K562 (cell line): Measurements from ENCODE around the gene DHRS11. TPM values are rescaled to one million over a fixed set of nuclear protein-coding genes. Genes with fewer than 3 reads are reported as not detected.

Experiments
- ARID2 ChIP-seq: fragments of 450-650 bp; IDR thresholded peaks from 2 replicates; pipeline ENCODE4 v1.6.1; 2017; ENCODE audit warnings: antibody characterized with exemption, mild to moderate bottlenecking
- BHLHE40 ChIP-seq: IDR thresholded peaks from 2 replicates; pipeline ENCODE4 v1.6.1; 2011; ENCODE audit warnings: low read length, improper control_type of control experiment
- CC2D1A ChIP-seq: fragments of 450-650 bp; IDR thresholded peaks from 2 replicates; pipeline ENCODE4 v1.6.1; 2017; ENCODE audit warnings: mild to moderate bottlenecking
- CTBP1 ChIP-seq: fragments of 450-650 bp; IDR thresholded peaks from 2 replicates; pipeline ENCODE4 v1.6.1; 2016; ENCODE audit warnings: borderline replicate concordance
- CTCF ChIP-seq, 3 experiments: IDR thresholded peaks in 2 of 3; conservative IDR thresholded peaks in 1 of 3; 2 replicates each; pipeline ENCODE4 v1.5.1; 2011 to 2012; ENCODE audit warnings: low read length in 3 of 3, mild to moderate bottlenecking in 3 of 3, control low read depth in 2 of 3, improper control_type of control experiment in 1 of 3, inconsistent platforms in 1 of 3, low read depth in 1 of 3, mixed read lengths in 1 of 3, moderate library complexity in 1 of 3; ENCODE audit not compliant: insufficient read depth in 2 of 3
- E2F6 ChIP-seq, 2 experiments: IDR thresholded peaks; 2 replicates each; pipeline ENCODE4 v1.6.1; 2011; ENCODE audit warnings: borderline replicate concordance in 1 of 2, control low read depth in 1 of 2, low read depth in 1 of 2, low read length in 1 of 2, mild to moderate bottlenecking in 1 of 2, mixed read lengths in 1 of 2, moderate library complexity in 1 of 2; ENCODE audit not compliant: insufficient read depth in 1 of 2, insufficient read length in 1 of 2, poor library complexity in 1 of 2, severe bottlenecking in 1 of 2; ENCODE audit errors: extremely low read depth in 1 of 2
- FOXA3 ChIP-seq, 2 experiments: fragments of 450-650 bp in 1 of 2; sonication (generic) in 1 of 2; formaldehyde crosslinking; IDR thresholded peaks in 1 of 2; conservative IDR thresholded peaks in 1 of 2; 2 replicates each; pipeline versions ENCODE4 v1.4.0 to v1.8.0; 2020 to 2022; ENCODE audit warnings: mild to moderate bottlenecking in 2 of 2, missing genetic modification reagents in 1 of 2
- HDAC1 ChIP-seq, 2 experiments: fragments of 450-650 bp; IDR thresholded peaks; 2 replicates each; pipeline ENCODE4 v1.6.1; 2016 to 2017; ENCODE audit warnings: inconsistent platforms in 1 of 2, mild to moderate bottlenecking in 1 of 2, moderate library complexity in 1 of 2
- JUND ChIP-seq, 2 experiments: IDR thresholded peaks; 2 replicates in 1 of 2; 3 replicates in 1 of 2; pipeline ENCODE4 v1.6.1; 2011; ENCODE audit warnings: borderline replicate concordance in 2 of 2, low read depth in 2 of 2, low read length in 2 of 2, improper control_type of control experiment in 1 of 2, missing biosample characterization in 1 of 2, missing genetic modification characterization in 1 of 2, missing genetic modification reagents in 1 of 2
- MAX ChIP-seq: sonication (generic); formaldehyde crosslinking; IDR thresholded peaks from 2 replicates; pipeline ENCODE4 v1.9.0; 2022; ENCODE audit warnings: mild to moderate bottlenecking, missing genetic modification reagents
- MXI1 ChIP-seq: IDR thresholded peaks from 2 replicates; pipeline ENCODE4 v1.6.1; 2011; ENCODE audit warnings: low read depth, mild to moderate bottlenecking, improper control_type of control experiment, low read length
- RAD21 ChIP-seq, 2 experiments: fragments of 250-450 bp in 1 of 2; fragments of 450-650 bp in 1 of 2; sonication (Bioruptor Pico) in 1 of 2; formaldehyde crosslinking in 1 of 2; IDR thresholded peaks in 1 of 2; conservative IDR thresholded peaks in 1 of 2; 2 replicates each; pipeline versions ENCODE4 v1.4.0 to v1.8.0; 2020 to 2022; ENCODE audit warnings: mild to moderate bottlenecking in 2 of 2, moderate library complexity in 1 of 2
- RB1 ChIP-seq: fragments of 450-650 bp; IDR thresholded peaks from 2 replicates; pipeline ENCODE4 v1.6.1; 2017; ENCODE audit warnings: low read depth, mild to moderate bottlenecking
- RCOR1 ChIP-seq, 2 experiments: IDR thresholded peaks; 2 replicates each; pipeline ENCODE4 v1.6.1; 2012; ENCODE audit warnings: low read depth in 2 of 2, low read length in 2 of 2, borderline replicate concordance in 1 of 2, improper control_type of control experiment in 1 of 2
- SMC3 ChIP-seq: conservative IDR thresholded peaks from 2 replicates; pipeline ENCODE4 v1.6.1; 2011; ENCODE audit warnings: low read depth, low read length, improper control_type of control experiment; ENCODE audit not compliant: insufficient read depth
- STAG1 ChIP-seq: sonication (generic); formaldehyde crosslinking; IDR thresholded peaks from 2 replicates; pipeline ENCODE4 v1.5.0; 2020; ENCODE audit warnings: missing genetic modification reagents, borderline replicate concordance
- VEZF1 ChIP-seq: fragments of 200-800 bp; sonication (Bioruptor generic); IDR thresholded peaks from 2 replicates; pipeline ENCODE4 v1.6.1; 2017; ENCODE audit warnings: missing genetic modification characterization, missing compliant biosample characterization
- ZNF551 ChIP-seq: fragments of 250-450 bp; sonication (Bioruptor Pico); IDR thresholded peaks from 2 replicates; pipeline ENCODE4 v1.5.0; 2021; ENCODE audit warnings: mild to moderate bottlenecking, moderate library complexity
- ZNF584 ChIP-seq: fragments of 200-800 bp; sonication (Bioruptor generic); IDR thresholded peaks from 2 replicates; pipeline ENCODE4 v1.6.1; 2016; ENCODE audit warnings: low read depth, mild to moderate bottlenecking, missing genetic modification characterization, missing compliant biosample characterization
- polyA plus RNA-seq, 8 experiments: library from polyadenylated mRNA; depleted of rRNA in 4 of 8; stranded (reverse) in 5 of 8; unstranded in 3 of 8; fragments of >200 nt; fragmentation: Nextera tagmentation in 2 of 8; fragmentation: Illumina TruSeq in 1 of 8; extraction: Ambion mirVana in 2 of 8; extraction: Trizol in 1 of 8; gene quantifications; 2 replicates each; pipeline versions ENCODE4 v1.2.1 to v1.2.3, GENCODE V29; 2011 to 2014; ENCODE audit warnings: inconsistent platforms in 1 of 8, missing spikeins in 1 of 8
- total RNA-seq, 7 experiments: library from RNA; depleted of rRNA in 6 of 7; stranded (reverse); fragments of >200 nt in 6 of 7; fragmentation: Illumina TruSeq in 2 of 7; extraction: Trizol in 2 of 7; gene quantifications; 2 replicates each; pipeline versions ENCODE4 v1.2.1 to v1.2.3, GENCODE V29; 2011 to 2021; ENCODE audit warnings: low replicate concordance in 1 of 7
- TF ChIP-seq, protein P1 (sequence below): fragments of 250-450 bp; sonication (Bioruptor Pico); IDR thresholded peaks from 2 replicates; pipeline ENCODE4 v1.5.0; 2021

Gene DHRS11
- total and polyA plus RNA-seq, 9 of the 15 experiments (the other 6 are each of a cell fraction or from before 2014, with no cell fraction given), result 15.2 to 123 (median 59.8) TPM

DNA sequence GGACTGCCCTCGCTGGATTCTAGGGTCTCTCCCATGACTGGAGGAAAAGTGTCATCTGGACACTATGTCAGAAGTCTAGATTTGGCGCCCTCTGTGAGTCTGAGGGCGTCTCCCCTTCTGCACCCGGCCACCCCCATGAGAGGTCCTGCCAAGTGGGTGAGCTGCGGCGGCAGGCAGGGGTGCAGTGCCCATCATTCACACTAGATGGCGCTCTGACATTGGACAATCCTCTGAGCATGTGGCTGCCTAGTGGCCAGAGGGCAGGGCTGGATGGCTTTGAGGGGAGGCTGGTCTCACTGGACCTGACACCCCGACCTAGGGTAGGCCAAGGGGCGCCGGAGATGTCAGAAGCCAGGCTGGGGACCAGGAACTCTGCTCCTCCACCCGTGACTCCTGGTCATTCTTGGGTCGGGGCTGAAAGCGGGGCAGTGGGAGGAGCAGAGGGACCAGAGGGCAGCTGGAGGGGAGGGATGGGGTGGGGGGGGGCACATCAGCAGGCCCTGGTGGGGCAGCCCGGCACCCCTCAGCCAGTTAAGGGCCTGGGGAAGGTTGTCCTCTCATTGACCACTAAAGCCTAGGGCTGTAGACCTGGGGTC is 37.7 kb downstream of the DHRS11 start (continued):
- TF ChIP-seq E2F6 (IDR thresholded peaks at IDR 0.05; ENCODE audit: borderline replicate concordance in 1 of 2, extremely low read depth in 1 of 2, insufficient read depth in 1 of 2, insufficient read length in 1 of 2, low read depth in 1 of 2, low read length in 1 of 2, poor library complexity in 1 of 2, severe bottlenecking in 1 of 2), result peak in 1 of 2 experiments; percentile 34
- TF ChIP-seq, protein P1, sequence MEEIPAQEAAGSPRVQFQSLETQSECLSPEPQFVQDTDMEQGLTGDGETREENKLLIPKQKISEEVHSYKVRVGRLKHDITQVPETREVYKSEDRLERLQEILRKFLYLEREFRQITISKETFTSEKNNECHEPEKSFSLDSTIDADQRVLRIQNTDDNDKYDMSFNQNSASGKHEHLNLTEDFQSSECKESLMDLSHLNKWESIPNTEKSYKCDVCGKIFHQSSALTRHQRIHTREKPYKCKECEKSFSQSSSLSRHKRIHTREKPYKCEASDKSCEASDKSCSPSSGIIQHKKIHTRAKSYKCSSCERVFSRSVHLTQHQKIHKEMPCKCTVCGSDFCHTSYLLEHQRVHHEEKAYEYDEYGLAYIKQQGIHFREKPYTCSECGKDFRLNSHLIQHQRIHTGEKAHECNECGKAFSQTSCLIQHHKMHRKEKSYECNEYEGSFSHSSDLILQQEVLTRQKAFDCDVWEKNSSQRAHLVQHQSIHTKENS (CRISPR knock-in tag), result no peak
- peak; percentile 81 to 95 for TF ChIP-seq RAD21 (CRISPR knock-in tag; conservative IDR thresholded peaks at IDR 0.05 in 1 of 2, IDR thresholded peaks at IDR 0.05 in 1 of 2)
- peak; percentile 97 to 98 (median 98) for TF ChIP-seq CTCF (IDR thresholded peaks at IDR 0.05 in 2 of 3, conservative IDR thresholded peaks at IDR 0.05 in 1 of 3; ENCODE audit: insufficient read depth in 2 of 3, low read depth in 1 of 3, low read length in 3 of 3)
- peak; percentile 37; the same call in 1 of the 2 replicates for TF ChIP-seq RB1
- TF ChIP-seq ZNF584, result no peak
- TF ChIP-seq HDAC1 (IDR thresholded peaks at IDR 0.05), result no peak
- TF ChIP-seq VEZF1 (CRISPR knock-in tag), result 0 out of 2 replicates have a peak, but pooled peaks have one; percentile 14
- 0 out of 2 replicates have a peak, but pooled peaks have one; percentile 24 for TF ChIP-seq MXI1
- TF ChIP-seq CTBP1, result 0 out of 2 replicates have a peak, but pooled peaks have one; percentile 24
- TF ChIP-seq ARID2, result peak; percentile 32; the same call in 1 of the 2 replicates
- peak; percentile 98 for TF ChIP-seq SMC3
- peak; percentile 97 for TF ChIP-seq STAG1 (CRISPR knock-in tag)
- no peak for TF ChIP-seq ZNF551 (CRISPR knock-in tag)
- TF ChIP-seq MAX (CRISPR knock-in tag), result peak; percentile 59
- peak; percentile 73 for TF ChIP-seq CC2D1A
- TF ChIP-seq JUND (IDR thresholded peaks at IDR 0.05; ENCODE audit: borderline replicate concordance, low read depth, low read length), result peak; percentile 26; the same call in 1 of the 2 replicates
- no peak; the same call in 2 of the 3 replicates for TF ChIP-seq JUND (tag; IDR thresholded peaks at IDR 0.05; ENCODE audit: borderline replicate concordance, low read depth, low read length)
- no peak for TF ChIP-seq FOXA3 (CRISPR knock-in tag; conservative IDR thresholded peaks at IDR 0.05 in 1 of 2, IDR thresholded peaks at IDR 0.05 in 1 of 2)
- 0 out of 2 replicates have a peak, but pooled peaks have one; percentile 25 for TF ChIP-seq BHLHE40
- peak in 1 of 2 experiments; percentile 40; a peak in 1 of 4 replicates for TF ChIP-seq RCOR1 (IDR thresholded peaks at IDR 0.05; ENCODE audit: borderline replicate concordance in 1 of 2, low read depth in 2 of 2, low read length in 2 of 2)
